ENCODE results near the gene DLK1. TPM values are rescaled to one million over a fixed set of nuclear protein-coding genes. Genes with fewer than 3 reads are reported as not detected.

DLK1 gene
- total and polyA plus RNA-seq, 2 of the 13 experiments (the other 11 are each of a cell fraction or from before 2014, with no cell fraction given), result 95.5 to 312 TPM

DNA sequence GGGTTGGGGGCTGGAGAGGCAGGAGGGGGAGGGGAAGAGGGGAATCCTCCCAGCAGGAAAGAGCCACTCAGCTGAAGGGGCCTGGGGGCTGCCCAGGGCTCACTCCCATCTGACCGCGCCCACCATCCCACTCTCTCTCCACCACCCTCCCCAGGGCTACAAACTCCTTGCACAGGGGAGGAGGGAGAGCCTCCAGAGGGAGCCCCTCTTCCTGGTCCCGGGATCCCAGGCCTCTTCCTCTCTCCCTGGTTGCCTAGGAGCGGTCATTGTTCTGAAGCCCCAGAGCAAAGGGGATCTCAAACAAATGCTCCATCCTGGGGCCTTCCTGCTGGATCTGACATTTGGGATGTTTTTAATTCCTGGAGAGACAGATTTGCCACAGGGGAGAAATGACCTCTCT lies 39.8 kb upstream of the DLK1 start:
- Histone ChIP-seq H3K79me2 (ENCODE audit: insufficient read depth, low read length) (no peaks in the 10 kb centered on the region), H4K20me1 (ENCODE audit: insufficient read depth, low read length) (no peaks in the 10 kb centered on the region), H3K9ac (ENCODE audit: insufficient read depth, low read depth, low read length) (no peak overlapping the region), H3K4me3 (replicated peaks in 1 of 3; ENCODE audit: insufficient read depth in 1 of 3, low read depth in 2 of 3, low read length in 3 of 3) (no peak overlapping the region), H2AFZ (ENCODE audit: low read length) (no peak overlapping the region), H3K9me3 (ENCODE audit: low read length) (no peaks in the 10 kb centered on the region), H3K27ac (ENCODE audit: extremely low read length, insufficient read depth, low read length) (no peak overlapping the region), H3K36me3 (replicated peaks in 1 of 2; ENCODE audit: control insufficient read depth in 1 of 2, insufficient read depth in 2 of 2, low read length in 2 of 2) (no peaks in the 10 kb centered on the region), H3K4me1 (ENCODE audit: insufficient read depth, low read length) (peaks cover 51% of the 10 kb centered on the region), H3K4me2 (ENCODE audit: low read depth, low read length) (no peak overlapping the region), H3K27me3 (ENCODE audit: control insufficient read depth in 1 of 2, insufficient read depth in 2 of 2, low read length in 2 of 2) (no peaks in the 10 kb centered on the region)
- ATAC-seq (peak; percentile 30), DNase-seq (ENCODE audit: low spot score) (no peak), FAIRE-seq (no peak)
- in situ Hi-C loops (cut with HindIII; ENCODE audit: extremely low pct_ligation_motif_present, low pct_unique_long_range_greater_than_20kb), result no loop called here
- WGBS (ENCODE audit: low lambda C conversion rate), result 55% methylated on average over 3 of the region's 4 CpGs
- intact Hi-C loops (cut with micrococcal nuclease; ENCODE audit: unreplicated experiment), result no loop called here
- TF ChIP-seq, protein P1, sequence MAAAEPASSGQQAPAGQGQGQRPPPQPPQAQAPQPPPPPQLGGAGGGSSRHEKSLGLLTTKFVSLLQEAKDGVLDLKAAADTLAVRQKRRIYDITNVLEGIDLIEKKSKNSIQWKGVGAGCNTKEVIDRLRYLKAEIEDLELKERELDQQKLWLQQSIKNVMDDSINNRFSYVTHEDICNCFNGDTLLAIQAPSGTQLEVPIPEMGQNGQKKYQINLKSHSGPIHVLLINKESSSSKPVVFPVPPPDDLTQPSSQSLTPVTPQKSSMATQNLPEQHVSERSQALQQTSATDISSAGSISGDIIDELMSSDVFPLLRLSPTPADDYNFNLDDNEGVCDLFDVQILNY (CRISPR knock-in tag; conservative IDR thresholded peaks at IDR 0.05), result no peak
- TF ChIP-seq, protein P2, sequence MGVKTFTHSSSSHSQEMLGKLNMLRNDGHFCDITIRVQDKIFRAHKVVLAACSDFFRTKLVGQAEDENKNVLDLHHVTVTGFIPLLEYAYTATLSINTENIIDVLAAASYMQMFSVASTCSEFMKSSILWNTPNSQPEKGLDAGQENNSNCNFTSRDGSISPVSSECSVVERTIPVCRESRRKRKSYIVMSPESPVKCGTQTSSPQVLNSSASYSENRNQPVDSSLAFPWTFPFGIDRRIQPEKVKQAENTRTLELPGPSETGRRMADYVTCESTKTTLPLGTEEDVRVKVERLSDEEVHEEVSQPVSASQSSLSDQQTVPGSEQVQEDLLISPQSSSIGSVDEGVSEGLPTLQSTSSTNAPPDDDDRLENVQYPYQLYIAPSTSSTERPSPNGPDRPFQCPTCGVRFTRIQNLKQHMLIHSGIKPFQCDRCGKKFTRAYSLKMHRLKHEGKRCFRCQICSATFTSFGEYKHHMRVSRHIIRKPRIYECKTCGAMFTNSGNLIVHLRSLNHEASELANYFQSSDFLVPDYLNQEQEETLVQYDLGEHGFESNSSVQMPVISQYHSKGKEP (CRISPR knock-in tag; IDR thresholded peaks at IDR 0.05), result no peak
- no peak for TF ChIP-seq ZNF282 (IDR thresholded peaks at IDR 0.05; ENCODE audit: partially characterized antibody)
- TF ChIP-seq, protein P3, sequence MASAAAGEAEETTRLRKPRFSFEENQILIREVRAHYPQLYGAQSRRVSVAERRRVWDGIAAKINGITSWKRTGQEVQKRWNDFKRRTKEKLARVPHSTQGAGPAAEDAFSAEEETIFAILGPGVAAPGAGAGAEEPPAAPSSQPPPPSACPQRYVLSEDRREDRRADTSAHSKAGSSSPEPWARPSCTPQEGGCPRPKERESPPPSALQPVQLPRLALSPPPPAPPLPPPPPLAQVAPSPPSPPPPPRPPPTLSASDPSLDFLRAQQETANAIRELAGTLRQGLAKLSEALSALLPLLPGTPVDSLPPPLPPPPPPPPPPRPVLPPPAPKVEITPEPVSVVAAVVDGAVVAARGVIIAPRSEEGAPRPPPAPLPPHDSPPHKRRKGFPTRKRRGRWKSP (CRISPR knock-in tag; IDR thresholded peaks at IDR 0.05), result no peak
- no peak for TF ChIP-seq FOSL2 (CRISPR knock-in tag; IDR thresholded peaks at IDR 0.05)
- no peak for TF ChIP-seq HNRNPUL1 (IDR thresholded peaks at IDR 0.05; ENCODE audit: low read depth, low read length)
- TF ChIP-seq ETV6 (CRISPR knock-in tag; conservative IDR thresholded peaks at IDR 0.05), result no peak
- TF ChIP-seq ZNF230 (CRISPR knock-in tag; IDR thresholded peaks at IDR 0.05), result no peak
- TF ChIP-seq ZBTB7A (CRISPR knock-in tag; IDR thresholded peaks at IDR 0.05), result 0 out of 2 replicates have a peak, but pooled peaks have one; percentile 19
- TF ChIP-seq ZNF652 (CRISPR knock-in tag; IDR thresholded peaks at IDR 0.05; ENCODE audit: borderline replicate concordance, low read depth), result no peak
- TF ChIP-seq ZNF263 (CRISPR knock-in tag; IDR thresholded peaks at IDR 0.05), result peak; percentile 70
- TF ChIP-seq TOE1 (CRISPR knock-in tag; IDR thresholded peaks at IDR 0.05), result no peak
- no peak for TF ChIP-seq CC2D1A (CRISPR knock-in tag; IDR thresholded peaks at IDR 0.05)
- no peak for TF ChIP-seq ARNT2 (CRISPR knock-in tag; IDR thresholded peaks at IDR 0.05; ENCODE audit: low read depth)
- TF ChIP-seq ZMYM2 (CRISPR knock-in tag; IDR thresholded peaks at IDR 0.05), result no peak
- TF ChIP-seq, protein P4, sequence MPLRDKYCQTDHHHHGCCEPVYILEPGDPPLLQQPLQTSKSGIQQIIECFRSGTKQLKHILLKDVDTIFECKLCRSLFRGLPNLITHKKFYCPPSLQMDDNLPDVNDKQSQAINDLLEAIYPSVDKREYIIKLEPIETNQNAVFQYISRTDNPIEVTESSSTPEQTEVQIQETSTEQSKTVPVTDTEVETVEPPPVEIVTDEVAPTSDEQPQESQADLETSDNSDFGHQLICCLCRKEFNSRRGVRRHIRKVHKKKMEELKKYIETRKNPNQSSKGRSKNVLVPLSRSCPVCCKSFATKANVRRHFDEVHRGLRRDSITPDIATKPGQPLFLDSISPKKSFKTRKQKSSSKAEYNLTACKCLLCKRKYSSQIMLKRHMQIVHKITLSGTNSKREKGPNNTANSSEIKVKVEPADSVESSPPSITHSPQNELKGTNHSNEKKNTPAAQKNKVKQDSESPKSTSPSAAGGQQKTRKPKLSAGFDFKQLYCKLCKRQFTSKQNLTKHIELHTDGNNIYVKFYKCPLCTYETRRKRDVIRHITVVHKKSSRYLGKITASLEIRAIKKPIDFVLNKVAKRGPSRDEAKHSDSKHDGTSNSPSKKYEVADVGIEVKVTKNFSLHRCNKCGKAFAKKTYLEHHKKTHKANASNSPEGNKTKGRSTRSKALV (CRISPR knock-in tag; IDR thresholded peaks at IDR 0.05), result no peak
- POLR2A ChIA-PET, result no interaction called here
- CTCF ChIA-PET (ENCODE audit: low intra/inter-chr PET ratio, low total read pairs), result no interaction called here
- no TSS peak for BruUV-seq (replicated peaks)
